GM10266 (cell line): ENCODE data around the gene GSTO1.

Source experiments
- DNase-seq: peaks from one replicate; pipeline ENCODE4 v3.0.0; 2012; ENCODE audit errors: extremely low spot score
- CTCF ChIP-seq: IDR thresholded peaks from 2 replicates; pipeline ENCODE4 v1.5.1; 2012; ENCODE audit warnings: mild to moderate bottlenecking, low read depth; ENCODE audit not compliant: control insufficient read depth, insufficient read depth; ENCODE audit errors: missing control alignments

GSTO1 gene

DNA sequence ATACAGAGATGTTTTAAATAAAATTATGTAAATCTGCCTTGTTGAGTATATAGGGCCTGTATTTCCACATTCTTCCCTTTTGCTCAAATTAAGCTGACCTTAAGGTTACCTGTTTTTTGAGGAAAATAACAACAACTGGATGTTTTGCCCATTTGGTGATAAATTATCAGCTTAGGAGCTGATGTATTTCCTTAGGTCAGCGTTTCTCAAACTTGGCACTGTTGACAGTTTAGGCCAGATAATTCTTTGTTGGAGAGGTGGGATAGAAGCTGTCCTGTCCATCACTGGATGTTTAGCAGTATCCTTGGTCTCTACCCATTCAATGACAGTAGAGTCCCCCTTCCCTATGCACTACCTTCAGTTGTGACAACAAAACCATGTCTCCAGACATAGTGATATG, 21.5 kb downstream of the GSTO1 start:
- TF ChIP-seq CTCF = no peak
- DNase-seq = no peak

- TF ChIP-seq CTCF = no peak
- no peak for DNase-seq
Measured at GRCh38 chr10:104277785-104278184, 23.1 kb downstream of the GSTO1 start.

DNA sequence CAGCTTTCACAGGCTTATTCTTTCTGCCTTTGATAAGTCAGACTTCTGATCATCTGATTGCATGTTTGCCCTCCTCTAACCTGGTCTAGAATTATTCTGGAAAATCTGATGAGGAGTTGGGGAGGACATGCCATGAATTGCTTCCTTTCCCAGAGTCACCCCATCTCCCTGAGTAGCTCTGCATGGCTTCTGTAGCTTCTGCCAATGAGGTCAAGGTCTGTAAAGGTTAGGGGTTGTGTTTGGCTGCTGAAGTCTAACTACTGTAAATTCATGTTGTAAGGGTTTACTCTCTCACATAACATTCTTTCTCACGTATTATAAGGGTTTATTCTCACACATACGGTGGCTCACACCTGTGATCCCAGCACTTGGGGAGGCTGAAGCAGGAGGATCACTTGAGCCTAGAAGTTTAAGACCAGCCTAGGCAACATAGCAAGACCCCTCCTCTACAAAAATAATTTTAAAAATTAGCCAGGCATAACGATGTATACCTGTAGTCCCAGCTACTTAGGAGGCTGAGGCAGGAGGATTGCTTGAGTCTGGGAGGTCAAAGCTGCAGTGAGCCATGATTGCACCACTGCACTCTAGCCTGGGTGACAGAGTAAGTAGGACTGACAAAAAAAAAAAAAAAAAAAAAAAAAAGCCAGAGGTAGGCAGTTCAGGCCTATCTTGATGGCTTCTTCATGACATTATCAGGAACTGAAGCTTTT, 25.0 kb downstream of the GSTO1 start:
- TF ChIP-seq CTCF = no peak
- no peak for DNase-seq

DNA sequence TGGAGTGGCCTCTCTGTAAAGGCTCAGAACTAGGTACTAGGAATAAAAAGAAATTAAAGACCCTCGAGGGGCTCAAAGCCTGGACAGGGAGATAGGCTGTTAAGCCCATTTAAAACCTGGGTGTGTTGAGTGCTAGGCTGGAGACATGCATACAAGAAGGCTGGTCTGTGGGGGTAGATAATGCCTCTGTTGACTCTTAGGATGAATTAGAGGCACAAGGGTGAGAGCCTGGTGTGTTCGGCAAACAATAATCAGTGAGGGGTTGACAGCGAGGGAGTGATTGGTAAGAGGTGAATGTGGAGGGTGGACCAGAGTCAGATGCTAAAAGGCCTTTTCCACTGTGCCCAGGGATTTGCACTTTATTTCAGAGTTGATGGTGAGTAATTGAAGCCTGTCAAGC, 27.0 kb downstream of the GSTO1 start:
- no peak for TF ChIP-seq CTCF
- DNase-seq = no peak

DNA sequence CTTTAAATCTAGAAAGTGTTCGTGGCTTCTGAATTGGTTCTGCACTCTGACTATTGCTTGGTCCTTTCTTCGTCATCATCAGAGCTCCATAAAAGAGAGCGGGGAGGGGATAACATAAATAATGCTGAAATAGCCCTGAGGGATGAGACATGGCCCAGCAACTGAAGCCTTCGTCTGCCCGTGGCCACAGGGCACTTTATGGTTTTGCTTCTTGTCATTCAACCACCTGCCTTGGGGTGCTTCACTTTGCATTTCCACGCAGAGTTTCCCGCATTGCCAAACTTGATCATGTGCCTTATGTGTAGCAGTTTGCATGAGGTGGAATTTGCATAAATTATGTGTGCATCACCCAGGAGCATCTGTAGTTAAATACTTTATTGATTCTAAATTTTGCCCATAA, 30.2 kb downstream of the GSTO1 start:
- DNase-seq = no peak
- no peak for TF ChIP-seq CTCF

GRCh38 chr10:104286939-104287338, 32.2 kb downstream of the GSTO1 start:
- DNase-seq = no peak
- TF ChIP-seq CTCF = no peak

DNA sequence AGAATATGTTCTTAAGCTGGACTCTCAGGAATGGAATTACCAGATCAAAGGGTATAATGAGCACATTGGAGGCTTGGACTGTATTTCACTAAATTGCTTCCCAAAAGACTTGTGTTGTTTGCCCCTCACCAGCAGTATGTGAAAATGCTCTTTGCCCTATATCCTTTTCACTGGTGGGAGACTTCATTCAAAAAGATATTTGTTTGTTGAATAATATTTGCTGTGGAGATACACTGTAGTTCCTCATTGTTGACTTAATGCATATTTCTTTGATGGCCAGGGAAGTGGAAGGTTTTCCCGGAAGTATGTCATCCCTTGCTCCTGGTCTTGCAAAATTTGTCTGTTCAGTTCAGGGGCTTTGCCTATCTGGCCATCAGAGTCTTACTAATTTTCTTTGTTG, 33.7 kb downstream of the GSTO1 start:
- no peak for DNase-seq
- TF ChIP-seq CTCF = no peak
